Measurements from ENCODE around the gene MAPK1.
A peak's percentile ranks its signal among the peaks of the same experiment; 100 is the strongest.
"Not testable (repeated sequence)": the region's sequence is repeated elsewhere in the genome, so short reads cannot be mapped to it uniquely, and the experiment has no call there.

Gene MAPK1

DNA sequence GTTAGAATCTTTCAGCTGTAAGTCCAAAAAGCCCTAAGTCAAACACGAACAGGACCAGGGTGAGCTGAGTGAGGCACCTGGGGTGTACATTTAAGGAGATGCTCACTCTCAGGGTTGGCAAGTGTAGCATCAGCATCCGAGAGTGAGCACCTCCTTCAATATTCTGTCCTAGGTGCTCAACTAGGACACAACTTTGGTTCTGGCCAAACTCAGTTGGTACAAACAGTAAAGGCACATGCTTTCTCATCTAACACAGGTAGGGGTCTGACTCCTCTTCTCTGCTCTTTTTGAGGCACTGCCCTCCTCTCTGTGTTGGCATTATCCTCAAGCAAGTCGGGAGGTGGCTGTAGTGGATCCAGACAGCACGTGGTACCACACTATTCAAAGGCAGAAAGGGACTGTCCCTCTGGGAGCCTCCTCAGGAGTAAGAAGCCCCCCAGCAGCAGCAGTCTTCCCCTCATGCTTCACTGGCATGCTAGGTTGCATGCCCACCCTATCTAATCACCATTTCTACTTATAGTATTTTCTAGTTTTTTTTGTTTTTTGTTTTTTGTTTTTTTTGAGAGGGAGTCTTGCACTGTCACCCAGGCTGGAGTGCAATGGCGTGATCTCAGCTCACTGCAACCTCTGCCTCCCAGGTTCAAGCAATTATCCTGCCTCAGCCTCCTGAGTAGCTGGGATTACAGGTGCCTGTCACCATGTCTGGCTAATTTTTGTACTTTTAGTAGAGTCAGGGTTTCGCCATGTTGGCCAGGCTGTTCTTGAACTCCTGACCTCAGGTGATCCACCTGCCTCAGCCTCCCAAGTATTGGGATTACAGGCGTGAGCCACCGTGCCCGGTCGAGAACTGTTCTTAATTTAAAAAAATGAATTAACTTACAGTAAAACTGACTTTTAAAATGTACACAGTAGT lies 14.7 kb upstream of the MAPK1 start:
- DNase-seq (ENCODE audit: low read depth in 2 of 2): no peak

DNA sequence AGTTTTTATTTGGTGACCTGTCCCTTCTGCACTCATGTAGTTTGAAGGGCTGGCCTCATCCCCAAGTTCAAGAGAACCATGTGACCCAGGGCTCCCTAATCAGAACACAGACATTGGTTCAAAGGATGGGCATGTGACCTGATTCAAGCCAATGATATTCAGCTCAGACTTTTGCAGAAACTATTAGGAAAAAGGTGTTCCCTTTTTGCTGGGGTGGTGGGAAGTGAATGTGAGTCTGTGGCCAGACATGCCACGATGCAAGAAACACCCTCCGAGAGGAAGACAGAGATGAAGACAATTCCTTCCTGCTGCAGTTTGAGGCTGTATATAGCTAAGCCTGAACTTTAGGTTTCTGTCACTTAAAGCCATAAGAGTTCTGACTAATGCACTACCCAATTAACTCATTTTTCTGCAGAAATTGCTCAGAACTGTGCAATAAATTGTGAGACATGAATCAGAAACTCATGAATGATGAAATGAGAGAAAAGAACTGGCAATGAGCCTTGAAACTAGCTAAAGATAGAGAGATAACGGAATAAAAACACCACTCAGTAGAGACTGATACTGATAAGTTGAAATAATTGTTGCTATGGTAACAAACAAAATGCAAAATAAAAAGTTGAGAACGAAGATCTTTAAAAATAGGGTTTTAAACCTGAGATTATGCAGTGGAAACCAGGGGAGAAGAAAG lies 9.2 kb upstream of the MAPK1 start:
- peak; percentile 46 to 51 for DNase-seq (ENCODE audit: low read depth in 2 of 2)

DNA sequence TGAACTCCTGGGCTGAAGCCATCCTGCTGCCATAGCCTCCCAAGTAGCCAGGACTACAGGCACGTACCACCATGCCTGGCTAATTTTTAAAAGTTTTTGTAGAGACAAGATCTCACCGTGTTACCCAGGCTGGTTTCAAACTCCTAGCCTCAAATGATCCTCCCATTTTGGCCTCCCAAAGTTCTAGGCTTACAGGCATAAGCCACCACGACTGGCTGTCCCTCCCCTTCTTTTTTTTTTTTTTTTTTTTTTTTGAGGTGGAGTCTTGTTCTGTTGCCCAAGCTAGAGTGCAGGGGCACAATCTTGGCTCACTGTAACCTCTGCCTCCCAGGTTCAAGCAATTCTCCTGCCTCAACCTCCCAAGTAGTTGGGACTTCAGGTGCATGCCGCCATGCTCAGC lies 7.5 kb upstream of the MAPK1 start:
- not testable (repeated sequence) for DNase-seq (ENCODE audit: low read depth in 2 of 2)

DNA sequence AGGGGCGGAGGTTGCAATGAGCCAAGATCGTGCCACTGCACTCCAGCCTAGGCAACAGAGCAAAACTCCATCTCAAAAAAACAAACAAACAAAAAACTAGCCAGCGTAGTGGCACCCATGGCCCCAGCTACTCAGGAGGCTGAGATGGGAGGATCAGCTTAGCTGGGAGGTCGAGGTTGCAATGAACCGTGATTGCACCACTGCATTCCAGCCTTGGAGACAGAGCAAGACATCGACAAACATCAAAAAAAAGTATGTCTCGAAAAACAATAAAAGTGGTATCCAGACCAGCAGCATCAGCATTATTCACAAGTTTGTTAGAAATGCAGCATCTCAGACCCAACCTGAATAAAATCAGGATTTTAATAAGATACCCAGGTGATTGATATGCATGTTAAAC lies 6.2 kb upstream of the MAPK1 start:
- DNase-seq (ENCODE audit: low read depth in 2 of 2): no peak

DNA sequence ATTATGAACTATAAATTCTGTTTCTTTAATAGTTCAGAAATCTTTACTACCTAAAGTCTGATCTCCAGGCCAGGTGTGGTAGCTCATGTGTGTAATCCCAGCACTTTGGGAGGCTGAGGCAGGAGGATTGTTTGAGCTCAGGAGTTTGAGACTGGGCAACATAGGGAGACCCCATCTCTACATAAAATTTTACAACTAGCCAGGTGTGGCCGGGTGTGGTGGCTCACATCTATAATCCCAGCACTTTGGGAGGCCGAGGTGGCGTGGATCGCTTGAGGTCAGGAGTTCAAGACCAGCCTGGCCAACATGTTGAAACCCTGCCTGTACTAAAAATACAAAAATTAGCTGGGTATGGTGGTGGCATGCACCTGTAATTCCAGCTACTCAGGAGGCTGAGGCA lies 5.3 kb upstream of the MAPK1 start:
- not testable (repeated sequence) for DNase-seq (ENCODE audit: low read depth in 2 of 2)

DNA sequence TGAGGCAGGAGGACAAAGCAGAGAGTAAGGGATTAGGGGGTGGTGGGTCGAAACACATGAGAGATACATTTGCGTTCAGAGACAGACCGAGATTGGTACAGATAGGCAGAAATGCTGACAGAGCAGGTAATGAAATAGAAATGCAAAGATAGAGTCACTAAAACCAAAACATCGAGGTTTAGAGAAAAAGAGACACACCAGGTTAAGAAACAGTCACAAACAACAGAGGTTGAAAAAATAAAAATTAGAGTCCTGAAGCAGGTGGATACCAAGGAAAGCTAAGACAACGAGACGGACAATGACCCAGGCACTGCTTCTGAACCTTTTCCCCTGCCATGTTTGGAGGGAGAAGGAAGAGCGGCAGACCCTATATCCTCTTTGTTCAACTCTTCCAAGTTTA lies 1.2 kb upstream of the MAPK1 start:
- DNase-seq (ENCODE audit: low read depth in 2 of 2): no peak

DNA sequence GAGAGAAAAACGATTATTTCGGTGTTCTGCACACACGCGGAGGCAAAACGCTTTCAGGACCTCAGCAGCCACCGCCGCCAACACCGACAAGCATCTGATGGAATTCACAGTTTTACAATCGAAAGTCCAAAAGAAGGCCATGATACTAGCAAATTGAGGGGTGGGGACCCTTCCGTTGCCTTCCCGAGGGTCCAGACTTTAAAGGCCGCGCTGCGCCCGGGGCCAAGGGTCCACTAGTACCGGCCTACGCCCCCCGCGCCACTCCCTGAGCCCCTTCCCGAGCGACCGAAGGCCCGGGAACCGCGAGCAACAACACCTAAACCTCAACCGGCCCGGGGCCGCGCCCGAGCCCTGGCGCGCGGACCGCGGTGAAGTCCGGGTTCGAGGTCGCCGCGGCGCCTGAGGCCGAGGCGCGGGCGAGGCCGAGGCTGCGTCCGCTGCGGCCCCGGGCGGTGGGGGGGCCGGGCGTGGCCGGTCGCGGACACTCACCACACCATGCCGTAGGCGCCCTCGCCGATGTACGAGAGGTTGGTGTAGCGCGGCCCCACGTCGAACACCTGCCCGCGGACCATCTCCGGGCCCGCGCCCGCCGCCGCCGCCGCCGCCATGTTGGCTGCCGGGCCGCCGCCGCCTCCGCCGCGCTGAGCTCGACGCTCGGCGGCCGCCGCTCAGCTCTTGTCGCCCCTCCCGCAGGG lies 465 bp downstream of the MAPK1 start:
- no peak for DNase-seq (ENCODE audit: low read depth in 2 of 2)

DNA sequence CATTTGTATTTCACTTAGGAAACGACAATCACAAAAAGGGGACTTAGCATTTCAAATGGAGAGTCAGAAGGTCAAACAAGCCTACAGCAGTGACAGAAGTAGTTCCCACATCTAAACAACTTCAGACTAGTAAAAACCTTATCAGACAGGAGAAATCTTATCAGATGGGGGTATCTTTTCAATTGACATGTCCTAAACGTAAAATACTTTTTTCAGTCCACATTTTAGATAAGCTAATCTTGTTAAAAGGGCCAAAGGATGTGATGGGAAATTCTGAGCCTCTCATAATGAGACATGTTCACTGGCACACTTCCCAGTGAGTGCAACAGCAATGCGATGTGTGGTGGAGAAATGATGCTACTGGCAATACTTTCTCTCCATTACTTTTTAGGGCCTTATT lies 2.4 kb downstream of the MAPK1 start:
- peak; percentile 65 to 66 for DNase-seq (ENCODE audit: low read depth in 2 of 2)

DNA sequence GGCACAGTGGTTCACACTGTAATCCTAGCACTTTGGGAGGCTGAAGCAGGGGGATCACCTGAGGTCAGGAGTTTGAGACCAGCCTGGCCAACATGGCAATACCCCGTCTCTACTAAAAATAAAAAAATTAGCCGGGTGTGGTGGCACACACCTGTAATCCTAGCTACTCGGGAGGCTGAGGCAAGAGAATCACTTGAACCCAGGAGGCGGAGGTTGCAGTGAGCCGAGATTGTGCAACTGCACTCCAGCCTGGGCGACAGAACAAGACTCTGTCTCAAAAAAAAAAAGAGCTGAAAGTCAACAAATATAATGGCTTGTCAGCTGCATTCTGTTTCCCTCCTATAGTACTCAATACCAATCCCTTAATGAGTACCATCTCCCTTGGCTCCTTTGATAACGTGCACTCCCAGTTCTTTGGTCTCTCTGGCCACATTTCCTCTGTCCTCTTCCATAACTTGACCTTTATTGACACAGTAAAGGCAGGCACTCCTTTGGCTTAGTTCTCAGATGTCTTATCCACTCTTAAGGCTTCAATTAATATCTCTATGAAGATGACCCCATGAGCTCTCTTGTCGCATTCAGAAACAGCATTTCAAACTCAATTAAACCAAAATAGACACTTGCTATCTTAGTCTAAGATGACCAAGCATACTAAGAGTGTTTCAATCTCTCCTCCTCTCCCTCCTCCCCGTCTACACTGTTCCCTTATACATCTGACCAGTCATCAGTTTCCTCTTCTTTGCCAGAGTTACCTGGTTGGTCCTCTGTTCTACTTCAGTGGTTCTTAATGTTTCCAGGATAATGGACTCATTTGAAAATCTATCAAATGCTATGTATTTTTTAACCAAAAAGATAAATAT lies 4.8 kb downstream of the MAPK1 start:
- no peak for DNase-seq (ENCODE audit: low read depth in 2 of 2)

DNA sequence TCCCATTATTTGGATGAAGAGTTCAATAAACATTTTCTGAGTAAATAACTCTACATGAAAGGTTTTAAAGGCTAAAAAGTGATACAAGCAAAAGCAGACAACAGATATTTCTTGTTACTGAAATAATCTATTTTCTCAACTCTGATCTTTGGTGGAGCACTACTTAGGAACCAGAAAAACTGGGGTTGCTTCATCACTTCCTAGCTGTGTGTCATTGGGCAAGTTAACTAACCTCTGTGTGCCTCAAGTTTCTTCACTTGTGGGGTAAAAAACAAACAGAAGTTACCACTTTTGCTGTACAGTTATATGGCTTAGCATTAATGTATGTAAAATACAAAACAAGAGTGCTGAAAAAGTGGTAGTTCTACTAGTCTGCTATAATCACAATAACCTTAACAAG lies 5.6 kb downstream of the MAPK1 start:
- DNase-seq (ENCODE audit: low read depth in 2 of 2): no peak

DNA sequence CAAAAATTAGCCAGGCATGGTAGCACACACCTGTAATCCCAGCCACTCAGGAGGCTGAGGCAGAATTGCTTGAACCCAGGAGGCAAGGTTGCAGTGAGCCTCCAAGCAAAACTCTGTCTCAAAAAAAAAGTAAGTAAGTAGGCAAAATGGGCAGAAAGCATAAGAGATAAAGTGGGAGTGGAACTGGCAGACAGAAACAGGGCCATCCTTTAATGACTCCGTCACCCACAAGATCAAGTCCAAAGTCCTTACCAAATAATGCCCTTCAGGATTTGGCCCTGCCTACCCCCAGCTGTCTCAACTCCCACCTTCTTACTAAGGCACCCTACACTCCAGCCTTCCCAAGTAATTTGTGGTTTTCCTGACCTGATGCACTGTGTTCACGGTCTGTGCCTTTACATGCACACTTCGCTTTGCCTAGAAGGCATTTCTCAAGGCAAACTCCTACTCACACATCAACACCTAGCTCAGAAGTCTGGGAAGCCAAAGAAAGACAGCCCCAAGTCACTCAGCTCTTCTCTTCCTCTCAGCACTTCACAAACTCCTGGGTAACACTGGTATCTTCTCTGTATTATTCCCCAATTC lies 6.1 kb downstream of the MAPK1 start:
- no peak for DNase-seq (ENCODE audit: low read depth in 2 of 2)

DNA sequence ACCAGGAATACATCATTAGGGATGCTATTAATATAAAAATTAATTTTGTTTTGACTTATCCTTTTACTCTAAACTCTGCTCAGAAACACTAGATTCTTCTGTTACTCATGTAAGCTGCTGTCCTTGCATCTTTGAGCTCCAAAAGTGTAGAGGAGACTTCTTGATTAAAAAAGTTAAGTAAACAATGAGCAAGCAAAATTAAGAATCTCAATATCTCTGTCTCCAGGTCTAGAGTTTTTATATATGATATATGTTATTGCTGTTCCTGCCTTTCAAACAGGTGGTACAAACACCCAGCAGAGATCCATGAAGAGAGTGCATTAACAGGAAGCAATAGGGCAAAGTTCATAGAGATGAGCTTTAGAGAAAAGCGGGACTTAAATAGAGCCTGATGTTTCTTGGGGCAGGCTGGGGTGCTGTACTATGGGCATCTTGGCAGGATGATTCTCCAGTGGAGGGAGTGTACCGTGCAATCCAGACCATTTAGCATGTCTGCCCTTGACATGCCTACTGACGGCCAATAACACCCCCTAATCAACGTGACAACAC lies 6.9 kb downstream of the MAPK1 start:
- DNase-seq (ENCODE audit: low read depth in 2 of 2): no peak

DNA sequence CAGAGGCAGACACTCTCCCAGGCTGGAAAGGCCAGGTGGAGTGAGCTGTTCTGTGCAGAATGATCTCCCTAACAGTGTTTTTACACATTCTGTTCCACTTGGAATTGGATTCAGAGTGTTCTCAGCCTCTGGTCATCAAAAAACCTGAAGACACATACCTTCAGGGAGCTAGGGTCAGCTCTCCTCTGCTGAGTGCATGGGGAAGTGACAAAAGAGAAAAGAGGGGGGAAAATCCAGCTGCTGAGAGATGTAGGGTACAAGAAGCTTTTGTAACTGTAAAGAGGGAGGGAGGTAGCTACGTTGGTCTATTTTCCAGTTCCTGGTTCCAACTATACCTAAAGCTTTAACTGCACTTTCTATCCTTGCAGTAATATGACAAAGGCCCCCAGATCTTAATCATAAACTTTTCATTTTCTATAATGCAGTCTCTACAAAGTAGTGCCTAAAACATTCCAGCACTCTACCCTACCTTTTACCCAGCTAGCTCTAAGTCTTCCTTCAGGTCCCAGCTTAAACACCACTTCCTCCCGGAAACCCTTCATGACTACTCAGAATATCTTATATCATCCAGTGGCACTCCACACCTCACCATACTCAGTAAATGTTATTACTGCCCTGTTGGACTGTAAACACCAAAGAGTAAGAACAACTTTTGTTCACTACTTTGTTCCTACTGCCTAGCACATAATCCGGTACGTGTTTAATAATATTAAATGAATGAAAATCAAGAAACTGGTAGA lies 9.2 kb downstream of the MAPK1 start:
- DNase-seq (ENCODE audit: low read depth in 2 of 2): no peak

DNA sequence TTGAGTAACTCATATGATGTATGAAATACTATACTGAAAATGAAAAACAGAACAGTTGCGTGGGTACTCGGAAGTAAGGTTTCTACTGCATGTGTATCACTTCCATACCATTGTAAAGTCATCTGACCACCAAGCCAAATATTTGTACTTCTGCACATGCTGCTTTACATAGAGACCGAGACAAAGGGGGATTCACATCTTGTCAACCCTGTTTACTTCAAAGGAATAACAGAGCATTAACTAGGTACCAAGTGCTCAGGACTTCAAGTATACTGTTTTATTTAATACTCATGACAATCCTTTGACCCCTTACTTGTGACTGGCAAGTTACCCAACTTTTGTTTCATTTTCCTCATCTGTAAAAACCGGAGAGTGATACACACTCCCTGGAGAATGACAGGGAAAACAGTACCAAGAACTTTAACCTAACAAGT lies 9.9 kb downstream of the MAPK1 start:
- DNase-seq (ENCODE audit: low read depth in 2 of 2): no peak

DNA sequence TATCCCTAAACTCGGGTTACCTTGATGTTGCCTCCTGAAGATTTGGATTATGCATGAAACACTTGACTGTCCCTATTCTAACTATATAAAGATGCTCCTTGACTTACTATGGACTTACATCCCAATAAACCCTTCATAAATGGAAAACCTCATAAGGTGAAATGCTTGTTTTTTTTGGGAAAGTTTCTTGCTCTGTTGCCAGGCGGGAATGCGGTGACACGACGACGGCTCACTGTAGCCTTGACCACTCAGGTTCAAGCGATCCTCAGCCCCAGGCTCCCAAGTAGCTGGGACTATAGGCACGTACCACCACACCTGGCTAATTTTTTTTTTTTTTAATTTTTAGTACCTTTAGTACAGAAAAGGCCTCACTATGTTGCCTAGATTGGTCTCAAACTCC lies 10.6 kb downstream of the MAPK1 start:
- no peak for DNase-seq (ENCODE audit: low read depth in 2 of 2)

DNA sequence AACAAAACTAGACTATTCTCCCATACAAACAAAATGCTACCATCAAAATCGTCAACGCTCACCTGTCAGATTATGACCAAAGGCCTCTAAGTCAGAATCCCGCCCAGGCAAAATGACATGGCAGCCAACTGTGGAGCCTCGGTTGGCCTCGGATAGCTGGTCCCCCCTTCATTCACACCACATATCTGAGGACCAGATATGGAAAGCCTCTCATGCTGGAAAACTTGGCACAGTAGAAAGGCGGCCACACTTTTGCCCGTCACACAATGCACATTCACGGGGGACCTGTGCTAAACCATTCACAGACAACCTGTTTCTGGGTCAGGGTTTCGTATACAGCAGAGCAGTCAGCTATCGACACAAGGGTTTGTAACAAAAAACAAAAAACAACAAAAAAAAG lies 11.2 kb downstream of the MAPK1 start:
- no peak for DNase-seq (ENCODE audit: low read depth in 2 of 2)

DNA sequence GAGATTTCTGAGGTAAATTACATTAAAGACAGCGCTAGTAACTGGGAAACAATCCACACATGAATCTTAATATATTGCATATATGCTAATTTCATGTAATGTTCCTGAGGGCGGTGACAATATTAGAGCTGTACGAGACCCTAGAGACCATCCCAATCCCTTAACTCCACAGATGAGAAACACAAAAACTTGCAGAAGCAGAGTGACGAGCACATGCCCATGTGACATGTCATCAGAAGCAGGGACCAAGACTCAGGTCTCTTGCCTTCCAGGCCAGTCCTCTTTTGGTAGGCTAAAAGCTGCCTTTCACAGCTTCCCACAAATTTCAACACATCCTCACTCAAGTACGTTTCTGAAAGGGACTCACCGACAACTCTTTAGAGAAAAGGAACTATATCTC lies 11.8 kb downstream of the MAPK1 start:
- no peak for DNase-seq (ENCODE audit: low read depth in 2 of 2)

DNA sequence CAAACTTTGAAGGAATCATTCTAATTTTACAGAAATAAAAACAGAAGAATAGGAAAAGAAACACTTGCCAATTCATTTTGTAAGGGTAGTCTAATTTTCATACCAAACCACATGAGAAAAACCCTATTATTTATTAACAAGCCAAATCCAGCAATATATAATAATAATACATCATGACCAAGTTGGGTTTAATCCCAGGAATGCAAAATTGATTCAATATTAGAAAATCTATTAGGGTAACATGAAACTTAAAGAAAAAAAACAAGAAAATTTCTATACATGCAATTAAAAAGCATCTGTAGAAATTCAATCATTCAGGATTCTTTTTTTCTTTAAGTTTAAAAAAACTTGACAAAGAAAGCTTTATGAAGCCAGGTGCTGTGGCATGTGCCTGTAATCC lies 16.8 kb downstream of the MAPK1 start:
- DNase-seq (ENCODE audit: low read depth in 2 of 2): no peak

DNA sequence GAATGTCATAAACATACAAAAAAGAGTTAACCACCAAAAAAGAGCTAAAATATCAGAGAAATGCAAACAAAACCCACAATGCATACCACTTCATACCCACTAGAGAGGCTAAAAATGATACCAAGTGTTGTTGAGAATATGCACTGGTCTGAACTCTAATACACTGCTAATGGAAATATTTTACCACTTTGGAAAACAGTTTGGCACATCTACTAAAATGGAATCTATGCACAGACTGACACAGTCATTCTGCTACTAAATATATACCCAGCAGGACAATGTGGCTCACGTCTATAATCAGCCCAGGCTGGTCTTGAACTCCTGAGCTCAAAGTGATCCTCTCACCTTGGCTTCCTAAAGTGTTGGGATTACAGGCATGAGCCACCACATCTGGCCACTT lies 18.0 kb downstream of the MAPK1 start:
- no peak for DNase-seq (ENCODE audit: low read depth in 2 of 2)

DNA sequence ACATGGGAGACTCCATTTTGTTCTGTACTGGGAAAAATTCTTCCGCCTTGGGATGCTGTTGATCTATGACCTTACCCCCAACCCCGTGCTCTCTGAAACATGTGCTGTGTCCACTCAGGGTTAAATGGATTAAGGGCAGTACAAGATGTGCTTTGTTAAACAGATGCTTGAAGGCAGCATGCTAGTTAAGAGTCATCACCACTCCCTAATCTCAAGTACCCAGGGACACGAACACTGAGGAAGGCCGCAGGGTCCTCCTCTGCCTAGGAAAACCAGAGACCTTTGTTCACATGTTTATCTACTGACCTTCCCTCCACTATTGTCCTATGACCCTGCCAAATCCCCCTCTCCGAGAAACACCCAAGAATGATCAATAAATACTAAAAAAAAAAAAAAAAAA lies 19.4 kb downstream of the MAPK1 start:
- not testable (repeated sequence) for DNase-seq (ENCODE audit: low read depth in 2 of 2)
